Memory B cell (primary cell): ENCODE data around the gene CCDC88A.
"Not testable (repeated sequence)": the region's sequence is repeated elsewhere in the genome, so short reads cannot be mapped to it uniquely, and the experiment has no call there.

Experiments
- ATAC-seq: fragments of 150-1000 bp; cut with Tn5 transposase; 2 replicates; pipeline ENCODE4 v1.10.0; 2021; ENCODE audit warnings: low read depth, mild to moderate bottlenecking, moderate library complexity
- DNase-seq, 2 donors: peaks; one replicate each; pipeline ENCODE4 v3.0.0; 2022; ENCODE audit warnings: low spot score in 2 of 2
- H3K27ac Mint-ChIP-seq: one replicate; pipeline ENCODE4 v1.8.0; 2022; ENCODE audit warnings: mild to moderate bottlenecking, moderate library complexity, mixed read lengths
- H3K27me3 Mint-ChIP-seq: one replicate; pipeline ENCODE4 v1.8.0; 2022; ENCODE audit warnings: mixed read lengths
- H3K36me3 Mint-ChIP-seq: one replicate; pipeline ENCODE4 v1.8.0; 2022; ENCODE audit warnings: mild to moderate bottlenecking, mixed read lengths
- H3K4me1 Mint-ChIP-seq: one replicate; pipeline ENCODE4 v1.8.0; 2022; ENCODE audit warnings: mixed read lengths
- H3K4me3 Mint-ChIP-seq: one replicate; pipeline ENCODE4 v1.8.0; 2022; ENCODE audit warnings: mild to moderate bottlenecking, moderate library complexity, mixed read lengths
- H3K9me3 Mint-ChIP-seq: one replicate; pipeline ENCODE4 v1.8.0; 2022; ENCODE audit warnings: mixed read lengths

The CCDC88A gene

GRCh38 chr2:55391155-55391554 is 28.5 kb downstream of the CCDC88A start:
- peaks cover 6% of the 10 kb centered on the region for H3K9me3 Mint-ChIP-seq
- H3K27me3 Mint-ChIP-seq = no peaks in the 10 kb centered on the region
- H3K4me3 Mint-ChIP-seq = no peak overlapping the region
- no peak overlapping the region for H3K27ac Mint-ChIP-seq
- H3K36me3 Mint-ChIP-seq = no peaks in the 10 kb centered on the region
- peaks cover 3% of the 10 kb centered on the region for H3K4me1 Mint-ChIP-seq
- no peak for ATAC-seq
- DNase-seq = no peak

DNA sequence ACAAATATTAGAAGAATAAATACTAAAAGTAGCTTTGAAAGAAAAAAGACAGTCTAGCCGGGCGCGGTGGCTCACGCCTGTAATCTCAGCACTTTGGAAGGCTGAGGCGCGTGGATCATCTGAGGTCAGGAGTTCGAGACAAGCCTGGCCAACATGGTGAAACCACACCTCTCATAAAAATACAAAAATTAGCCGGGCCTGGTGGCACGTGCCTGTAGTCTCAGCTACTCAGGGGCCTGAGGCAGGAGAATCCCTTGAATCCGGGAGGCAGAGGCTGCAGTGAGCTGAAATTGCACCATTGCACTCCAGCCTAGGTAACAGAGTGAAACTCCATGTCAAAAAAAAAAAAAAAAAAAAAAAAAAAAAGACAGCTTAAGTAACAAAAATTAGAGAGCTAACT is 34.1 kb downstream of the CCDC88A start:
- DNase-seq, H3K27ac Mint-ChIP-seq, H3K27me3 Mint-ChIP-seq, H3K4me1 Mint-ChIP-seq, H3K4me3 Mint-ChIP-seq, H3K36me3 Mint-ChIP-seq, H3K9me3 Mint-ChIP-seq, ATAC-seq: not testable (repeated sequence)

- Mint-ChIP-seq H3K36me3 (peaks cover 2% of the 10 kb centered on the region), H3K4me3 (no peak overlapping the region), H3K4me1 (no peaks in the 10 kb centered on the region), H3K27ac (no peak overlapping the region), H3K27me3 (no peaks in the 10 kb centered on the region), H3K9me3 (no peaks in the 10 kb centered on the region)
- ATAC-seq (no peak), DNase-seq (no peak)
Measured at GRCh38 chr2:55384786-55385185, 34.9 kb downstream of the CCDC88A start.

DNA sequence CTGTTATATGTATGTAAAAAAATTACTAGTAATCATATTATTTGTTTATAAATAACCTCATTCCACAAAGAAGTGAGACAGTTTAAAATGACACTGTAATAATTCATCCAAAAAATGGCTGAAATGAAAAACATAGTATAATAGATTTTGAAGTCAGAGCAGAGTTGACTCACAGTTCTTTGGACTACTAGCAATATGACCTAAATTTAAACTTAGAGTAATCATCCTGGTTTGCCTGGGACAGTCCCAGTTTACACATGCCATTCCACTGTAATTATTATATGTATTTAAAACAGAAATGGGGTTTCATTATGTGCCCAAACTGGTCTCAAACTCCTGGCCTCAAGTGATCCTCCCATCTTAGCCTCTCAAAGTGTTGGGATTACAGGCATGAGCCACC is 48.3 kb downstream of the CCDC88A start:
- H3K36me3 Mint-ChIP-seq = no peaks in the 10 kb centered on the region
- no peaks in the 10 kb centered on the region for H3K9me3 Mint-ChIP-seq
- no peak for ATAC-seq
- DNase-seq = no peak
- H3K27ac Mint-ChIP-seq = no peak overlapping the region
- no peak overlapping the region for H3K4me3 Mint-ChIP-seq
- no peaks in the 10 kb centered on the region for H3K4me1 Mint-ChIP-seq
- no peaks in the 10 kb centered on the region for H3K27me3 Mint-ChIP-seq

DNA sequence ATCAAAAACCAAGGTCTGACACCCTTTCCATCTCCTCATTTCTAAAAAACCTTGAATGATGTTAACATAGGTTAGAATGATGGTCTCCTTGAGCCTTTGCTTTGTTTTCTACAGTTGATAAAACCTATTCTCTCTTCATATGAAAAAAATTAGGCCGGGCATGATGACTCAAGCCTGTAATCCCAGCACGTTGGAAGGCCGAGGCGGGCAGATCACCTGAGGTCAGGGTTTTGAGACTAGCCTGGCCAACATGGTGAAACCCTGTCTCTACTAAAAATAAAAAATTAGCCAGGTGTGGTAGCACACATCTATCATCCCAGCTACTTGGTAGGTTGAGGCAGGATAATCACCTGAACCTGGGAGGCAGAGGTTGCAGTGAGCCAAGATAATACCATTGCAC is 49.4 kb downstream of the CCDC88A start:
- no peak for ATAC-seq
- Mint-ChIP-seq H3K4me1 (peaks cover 3% of the 10 kb centered on the region), H3K27me3 (no peaks in the 10 kb centered on the region), H3K4me3 (no peak overlapping the region), H3K9me3 (no peaks in the 10 kb centered on the region), H3K36me3 (no peaks in the 10 kb centered on the region), H3K27ac (no peak overlapping the region)
- DNase-seq = no peak

- no peaks in the 10 kb centered on the region for H3K9me3 Mint-ChIP-seq
- H3K36me3 Mint-ChIP-seq = peaks cover 2% of the 10 kb centered on the region
- H3K27me3 Mint-ChIP-seq = no peaks in the 10 kb centered on the region
- DNase-seq (no peak), ATAC-seq (peak; percentile 59)
- H3K27ac Mint-ChIP-seq = no peak overlapping the region
- peaks cover 6% of the 10 kb centered on the region for H3K4me1 Mint-ChIP-seq
- H3K4me3 Mint-ChIP-seq = no peak overlapping the region
Measured at GRCh38 chr2:55365303-55365702, 54.4 kb downstream of the CCDC88A start.

GRCh38 chr2:55364189-55365055 is 55.2 kb downstream of the CCDC88A start:
- DNase-seq (no peak), ATAC-seq (no peak)
- no peaks in the 10 kb centered on the region for H3K27me3 Mint-ChIP-seq
- H3K4me3 Mint-ChIP-seq = no peak overlapping the region
- no peak overlapping the region for H3K27ac Mint-ChIP-seq
- H3K36me3 Mint-ChIP-seq = peaks cover 2% of the 10 kb centered on the region
- H3K9me3 Mint-ChIP-seq = no peaks in the 10 kb centered on the region
- peaks cover 6% of the 10 kb centered on the region for H3K4me1 Mint-ChIP-seq

DNA sequence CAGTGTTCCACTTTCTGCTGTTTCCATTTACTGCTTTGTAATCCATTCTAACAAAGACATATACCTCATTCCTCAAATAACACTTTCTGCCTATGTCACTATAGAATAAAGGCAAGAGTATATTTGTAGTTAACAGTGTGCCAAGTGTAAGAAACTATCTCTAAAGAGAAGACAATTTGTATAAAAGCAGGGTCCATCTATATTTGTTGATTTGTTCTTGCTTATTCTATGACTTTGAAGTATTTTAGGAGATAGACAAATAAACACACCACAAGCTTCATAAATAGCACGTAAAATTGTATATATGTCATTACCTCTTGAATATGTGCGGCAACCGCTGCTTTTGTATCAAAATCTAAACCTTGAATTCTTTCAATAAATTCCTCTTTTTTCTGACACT is 56.0 kb downstream of the CCDC88A start:
- peaks cover 4% of the 10 kb centered on the region for H3K36me3 Mint-ChIP-seq
- no peak overlapping the region for H3K4me3 Mint-ChIP-seq
- H3K27me3 Mint-ChIP-seq = no peaks in the 10 kb centered on the region
- H3K27ac Mint-ChIP-seq = no peak overlapping the region
- no peaks in the 10 kb centered on the region for H3K9me3 Mint-ChIP-seq
- H3K4me1 Mint-ChIP-seq = peaks cover 6% of the 10 kb centered on the region
- DNase-seq (no peak), ATAC-seq (no peak)

DNA sequence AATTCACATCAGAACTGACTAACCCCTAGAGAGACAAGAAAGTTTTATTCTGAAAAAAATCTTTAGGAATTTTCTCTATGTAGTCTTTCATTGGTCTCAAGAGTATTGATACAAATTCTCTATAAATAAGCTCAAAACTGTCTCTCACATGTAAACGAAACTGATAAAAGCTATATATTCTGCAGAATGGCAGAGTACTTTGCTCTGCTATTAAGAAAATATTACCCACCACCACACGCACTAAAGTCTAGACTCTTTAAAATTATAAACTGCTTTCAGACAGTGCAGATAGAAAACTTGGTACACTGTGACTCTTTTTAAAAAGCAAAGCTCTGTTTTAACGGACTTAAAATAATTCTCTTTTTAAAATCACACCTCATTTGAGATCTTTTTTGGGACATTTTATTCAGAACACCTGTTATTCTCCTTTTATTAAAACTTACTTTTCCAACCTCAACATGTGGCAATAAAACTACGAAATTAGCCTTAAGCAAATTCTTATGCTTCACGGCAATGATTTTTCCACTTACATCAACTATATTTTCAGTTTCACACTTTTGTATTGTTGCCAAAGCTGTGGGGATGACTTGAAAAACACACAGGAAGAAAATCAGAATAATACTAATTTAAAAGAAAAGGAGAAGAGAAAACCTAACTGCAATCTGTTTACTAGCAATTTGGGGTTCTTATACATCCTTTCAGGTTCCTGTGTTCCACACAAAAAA is 58.0 kb downstream of the CCDC88A start:
- ATAC-seq = no peak
- no peak for DNase-seq
- Mint-ChIP-seq H3K27ac (peak overlapping the region; percentile 64), H3K4me1 (peaks cover 6% of the 10 kb centered on the region), H3K27me3 (no peaks in the 10 kb centered on the region), H3K4me3 (peak overlapping the region; percentile 7), H3K9me3 (no peaks in the 10 kb centered on the region), H3K36me3 (peaks cover 14% of the 10 kb centered on the region)

DNA sequence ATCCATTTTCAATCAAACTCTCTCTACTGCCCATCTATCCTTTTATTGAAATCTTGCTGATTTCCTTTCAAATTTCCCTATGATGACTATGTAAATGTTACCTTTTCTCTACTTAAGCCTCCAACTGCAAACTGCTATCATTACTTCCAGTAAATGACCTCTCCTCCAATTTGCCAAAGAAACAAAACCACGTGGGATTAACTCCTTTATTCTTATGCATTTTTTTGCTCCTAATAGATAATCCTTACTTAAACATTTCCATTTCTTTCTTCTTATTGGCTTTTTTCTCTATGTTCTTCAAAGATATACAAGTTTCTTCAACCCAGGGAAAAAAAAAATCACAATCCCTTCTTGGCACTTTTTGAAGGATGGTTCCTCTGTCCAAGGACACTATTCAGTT is 61.2 kb downstream of the CCDC88A start:
- DNase-seq = no peak
- no peak for ATAC-seq
- H3K9me3 Mint-ChIP-seq = peaks cover 3% of the 10 kb centered on the region
- H3K4me3 Mint-ChIP-seq = no peak overlapping the region
- H3K27me3 Mint-ChIP-seq = no peaks in the 10 kb centered on the region
- H3K4me1 Mint-ChIP-seq = peaks cover 3% of the 10 kb centered on the region
- no peak overlapping the region for H3K27ac Mint-ChIP-seq
- peaks cover 21% of the 10 kb centered on the region for H3K36me3 Mint-ChIP-seq

DNA sequence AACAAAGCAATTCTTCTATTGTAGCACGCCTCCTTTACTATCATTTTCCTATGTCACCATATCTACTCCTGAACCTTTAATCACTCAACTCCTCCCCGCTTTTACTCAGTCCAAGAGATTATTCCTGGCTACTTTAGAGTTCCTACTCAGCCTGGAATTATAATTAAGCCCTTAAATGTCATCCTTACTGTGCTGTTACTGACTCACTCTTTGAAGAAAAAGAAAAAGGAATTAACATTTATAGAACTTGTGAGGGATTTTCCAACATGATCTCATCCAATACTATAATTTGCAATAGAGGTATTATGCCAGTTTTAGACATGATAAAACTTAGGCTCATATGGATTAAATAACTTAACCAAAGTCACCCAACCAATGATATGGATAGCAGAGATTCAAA is 61.7 kb downstream of the CCDC88A start:
- ATAC-seq (no peak), DNase-seq (no peak)
- H3K27me3 Mint-ChIP-seq = no peaks in the 10 kb centered on the region
- H3K4me3 Mint-ChIP-seq = no peak overlapping the region
- peaks cover 3% of the 10 kb centered on the region for H3K4me1 Mint-ChIP-seq
- H3K27ac Mint-ChIP-seq = no peak overlapping the region
- H3K9me3 Mint-ChIP-seq = peaks cover 3% of the 10 kb centered on the region
- H3K36me3 Mint-ChIP-seq = peaks cover 21% of the 10 kb centered on the region

- H3K27ac Mint-ChIP-seq = no peak overlapping the region
- no peak for DNase-seq
- H3K9me3 Mint-ChIP-seq = peaks cover 3% of the 10 kb centered on the region
- peaks cover 21% of the 10 kb centered on the region for H3K36me3 Mint-ChIP-seq
- H3K27me3 Mint-ChIP-seq = no peaks in the 10 kb centered on the region
- no peak overlapping the region for H3K4me3 Mint-ChIP-seq
- peaks cover 3% of the 10 kb centered on the region for H3K4me1 Mint-ChIP-seq
- ATAC-seq = no peak
Measured at GRCh38 chr2:55357164-55357563, 62.5 kb downstream of the CCDC88A start.

DNA sequence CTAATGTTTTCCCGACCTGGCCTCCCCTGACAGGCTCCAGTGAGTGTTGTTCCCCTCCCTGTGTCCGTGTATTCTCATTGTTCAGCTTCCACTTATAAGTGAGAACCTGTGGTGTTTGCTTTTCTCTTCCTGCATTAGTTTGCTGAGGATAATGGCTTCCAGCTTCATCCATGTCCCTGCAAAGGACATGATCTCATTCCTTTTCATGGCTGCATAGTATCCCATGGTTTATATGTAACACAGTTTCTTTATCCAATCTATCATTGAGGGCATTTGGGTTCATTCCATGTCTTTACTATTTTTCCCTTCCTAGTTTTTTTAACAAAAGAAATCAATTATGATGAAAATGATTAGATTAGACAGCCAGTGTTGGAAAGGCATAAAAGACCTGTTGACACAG is 63.5 kb downstream of the CCDC88A start:
- not testable (repeated sequence) for ATAC-seq, DNase-seq, H3K4me3 Mint-ChIP-seq, H3K27me3 Mint-ChIP-seq, H3K27ac Mint-ChIP-seq, H3K9me3 Mint-ChIP-seq, H3K4me1 Mint-ChIP-seq
- peaks cover 22% of the 10 kb centered on the region for H3K36me3 Mint-ChIP-seq

GRCh38 chr2:55355451-55355850 is 64.2 kb downstream of the CCDC88A start:
- ATAC-seq (no peak), DNase-seq (no peak)
- no peaks in the 10 kb centered on the region for H3K4me1 Mint-ChIP-seq
- peaks cover 22% of the 10 kb centered on the region for H3K36me3 Mint-ChIP-seq
- H3K27me3 Mint-ChIP-seq = no peaks in the 10 kb centered on the region
- H3K27ac Mint-ChIP-seq = no peak overlapping the region
- H3K9me3 Mint-ChIP-seq = peaks cover 3% of the 10 kb centered on the region
- H3K4me3 Mint-ChIP-seq = no peak overlapping the region
